H9 (cell line): ENCODE data around the gene ACTR10. TPM values are rescaled to one million over a fixed set of nuclear protein-coding genes. Genes with fewer than 3 reads are reported as not detected.

Experiments
- DNase-seq: peaks from one replicate; pipeline ENCODE4 v3.0.0-alpha.2; 2017
- H2AFZ ChIP-seq: one replicate; pipeline ENCODE4 v1.6.1; 2013; ENCODE audit warnings: mild to moderate bottlenecking, low read length, control low read depth, moderate library complexity
- H2AK5ac ChIP-seq: 2 replicates; pipeline ENCODE4 v1.6.1; 2013; ENCODE audit warnings: low read length, control low read depth, mixed read lengths; ENCODE audit not compliant: insufficient read length
- H2BK120ac ChIP-seq: one replicate; pipeline ENCODE4 v1.6.1; 2013; ENCODE audit warnings: low read depth, mild to moderate bottlenecking, low read length, control low read depth, inconsistent platforms; ENCODE audit not compliant: poor library complexity, severe bottlenecking
- H2BK12ac ChIP-seq: 2 replicates; pipeline ENCODE4 v1.6.1; 2013; ENCODE audit warnings: low read length, control low read depth, mixed read lengths, low read depth; ENCODE audit not compliant: insufficient read length
- H2BK15ac ChIP-seq: 2 replicates; pipeline ENCODE4 v1.6.1; 2013; ENCODE audit warnings: low read depth, low read length, control low read depth
- H2BK20ac ChIP-seq: one replicate; pipeline ENCODE4 v1.6.1; 2013; ENCODE audit warnings: low read depth, mild to moderate bottlenecking, low read length, control low read depth, inconsistent platforms; ENCODE audit not compliant: poor library complexity, severe bottlenecking
- H2BK5ac ChIP-seq: 2 replicates; pipeline ENCODE4 v1.6.1; 2013; ENCODE audit warnings: low read length, control low read depth, mixed read lengths; ENCODE audit not compliant: insufficient read length
- H3K14ac ChIP-seq: 2 replicates; pipeline ENCODE4 v1.6.1; 2013; ENCODE audit warnings: low read length, control low read depth; ENCODE audit not compliant: insufficient read depth
- H3K18ac ChIP-seq: 2 replicates; pipeline ENCODE4 v1.6.1; 2013; ENCODE audit warnings: low read depth, mild to moderate bottlenecking, mixed read lengths, low read length, control low read depth; ENCODE audit not compliant: insufficient read length
- H3K23ac ChIP-seq: 2 replicates; pipeline ENCODE4 v1.6.1; 2013; ENCODE audit warnings: low read length, control low read depth, mixed read lengths, low read depth; ENCODE audit not compliant: insufficient read length
- H3K23me2 ChIP-seq: 2 replicates; pipeline ENCODE4 v1.6.1; 2013; ENCODE audit warnings: low read depth, mild to moderate bottlenecking, mixed read lengths, low read length, control low read depth; ENCODE audit not compliant: insufficient read length, poor library complexity, severe bottlenecking
- H3K27ac ChIP-seq: 2 replicates; pipeline ENCODE4 v1.5.1; 2013; ENCODE audit warnings: low read length, control low read depth, mixed read lengths, low read depth; ENCODE audit not compliant: insufficient read length
- H3K27me3 ChIP-seq: 2 replicates; pipeline ENCODE4 v1.6.1; 2013; ENCODE audit warnings: low read length, control low read depth, inconsistent platforms; ENCODE audit not compliant: insufficient read depth
- H3K4ac ChIP-seq: 2 replicates; pipeline ENCODE4 v1.6.1; 2013; ENCODE audit warnings: low read depth, mild to moderate bottlenecking, control low read depth, inconsistent platforms, low read length, moderate library complexity
- H3K4me1 ChIP-seq: 2 replicates; pipeline ENCODE4 v1.6.1; 2013; ENCODE audit warnings: low read length, control low read depth, inconsistent platforms; ENCODE audit not compliant: insufficient read depth
- H3K4me2 ChIP-seq: 2 replicates; pipeline ENCODE4 v1.6.1; 2013; ENCODE audit warnings: low read length, control low read depth, mixed read lengths; ENCODE audit not compliant: insufficient read length, insufficient read depth
- H3K56ac ChIP-seq: 2 replicates; pipeline ENCODE4 v1.6.1; 2013; ENCODE audit warnings: low read depth, mild to moderate bottlenecking, mixed read lengths, low read length, control low read depth; ENCODE audit not compliant: insufficient read length
- H3K79me1 ChIP-seq: 2 replicates; pipeline ENCODE4 v1.6.1; 2013; ENCODE audit warnings: low read depth, mild to moderate bottlenecking, moderate library complexity, low read length, control low read depth, inconsistent platforms; ENCODE audit not compliant: insufficient read depth, poor library complexity, severe bottlenecking
- H3K79me2 ChIP-seq: 2 replicates; pipeline ENCODE4 v1.6.1; 2013; ENCODE audit warnings: low read length, control low read depth, inconsistent platforms; ENCODE audit not compliant: insufficient read depth
- H3K9ac ChIP-seq: 2 replicates; pipeline ENCODE4 v1.6.1; 2013; ENCODE audit warnings: low read length, control low read depth, mixed read lengths; ENCODE audit not compliant: insufficient read length; ENCODE audit errors: extremely low read depth
- H3K9me3 ChIP-seq: one replicate; pipeline ENCODE4 v1.6.1; 2013; ENCODE audit warnings: low read depth, low read length, inconsistent platforms; ENCODE audit not compliant: control insufficient read depth
- H3T11ph ChIP-seq: one replicate; pipeline ENCODE4 v1.6.1; 2013; ENCODE audit warnings: mild to moderate bottlenecking, low read length, control low read depth, inconsistent platforms
- H4K20me1 ChIP-seq: one replicate; pipeline ENCODE4 v1.6.1; 2013; ENCODE audit not compliant: control insufficient read depth, insufficient read length, insufficient read depth
- H4K5ac ChIP-seq: 2 replicates; pipeline ENCODE4 v1.6.1; 2013; ENCODE audit warnings: low read depth, mild to moderate bottlenecking, mixed read lengths, low read length, control low read depth; ENCODE audit not compliant: insufficient read length
- H4K8ac ChIP-seq: replicated peaks from 2 replicates; pipeline ENCODE4 v1.6.1; 2013; ENCODE audit warnings: low read length, control low read depth, mixed read lengths, low read depth; ENCODE audit not compliant: insufficient read length
- H4K91ac ChIP-seq: 2 replicates; pipeline ENCODE4 v1.6.1; 2013; ENCODE audit warnings: low read depth, mild to moderate bottlenecking, moderate library complexity, mixed read lengths, low read length, control low read depth; ENCODE audit not compliant: insufficient read length
- H3K27ac Mint-ChIP-seq, 3 experiments: 2 replicates in 2 of 3; 3 replicates in 1 of 3; pipeline ENCODE4 v1.8.0; 2020 to 2021; ENCODE audit warnings: mixed read lengths in 3 of 3, mild to moderate bottlenecking in 1 of 3, moderate library complexity in 1 of 3
- H3K27me3 Mint-ChIP-seq: 2 replicates; pipeline ENCODE4 v1.8.0; 2021; ENCODE audit warnings: low read depth, mild to moderate bottlenecking, moderate library complexity, mixed read lengths
- H3K36me3 Mint-ChIP-seq, 3 experiments: 2 replicates in 2 of 3; 3 replicates in 1 of 3; pipeline ENCODE4 v1.8.0; 2020 to 2021; ENCODE audit warnings: low read depth in 3 of 3, mixed read lengths in 3 of 3; ENCODE audit not compliant: insufficient read depth in 1 of 3
- H3K4me1 Mint-ChIP-seq, 2 experiments: 2 replicates each; pipeline ENCODE4 v1.8.0; 2020; ENCODE audit warnings: mixed read lengths in 2 of 2
- H3K4me3 Mint-ChIP-seq, 2 experiments: 2 replicates in 1 of 2; 3 replicates in 1 of 2; pipeline ENCODE4 v1.8.0; 2020 to 2021; ENCODE audit warnings: mild to moderate bottlenecking in 2 of 2, mixed read lengths in 2 of 2, moderate library complexity in 1 of 2
- H3K9me3 Mint-ChIP-seq, 2 experiments: 2 replicates in 1 of 2; 3 replicates in 1 of 2; pipeline ENCODE4 v1.8.0; 2020; ENCODE audit warnings: mild to moderate bottlenecking in 2 of 2, mixed read lengths in 2 of 2, moderate library complexity in 1 of 2
- CTCF ChIP-seq: fragments of 200-600 bp; sonication (generic); conservative IDR thresholded peaks from 3 replicates; pipeline ENCODE4 v1.8.0; 2021; ENCODE audit warnings: antibody characterized with exemption, mild to moderate bottlenecking
- WGBS: extraction: QIAGEN DNeasy Blood & Tissue Kit; methylation state at CpG from one replicate; pipeline ENCODE4 v1.1.7; 2013; ENCODE audit warnings: missing lambda C conversion rate, low lambda C conversion rate, mixed read lengths; ENCODE audit not compliant: insufficient read length; ENCODE audit errors: extremely low coverage; 5-methylcytosine and 5-hydroxymethylcytosine counted together
- total RNA-seq: library from RNA; stranded (reverse); gene quantifications from 2 replicates; pipeline ENCODE4 v1.2.1, GENCODE V29; 2021

Gene ACTR10
- total RNA-seq, 1 experiment from 2014 or later = 41.0 TPM

DNA sequence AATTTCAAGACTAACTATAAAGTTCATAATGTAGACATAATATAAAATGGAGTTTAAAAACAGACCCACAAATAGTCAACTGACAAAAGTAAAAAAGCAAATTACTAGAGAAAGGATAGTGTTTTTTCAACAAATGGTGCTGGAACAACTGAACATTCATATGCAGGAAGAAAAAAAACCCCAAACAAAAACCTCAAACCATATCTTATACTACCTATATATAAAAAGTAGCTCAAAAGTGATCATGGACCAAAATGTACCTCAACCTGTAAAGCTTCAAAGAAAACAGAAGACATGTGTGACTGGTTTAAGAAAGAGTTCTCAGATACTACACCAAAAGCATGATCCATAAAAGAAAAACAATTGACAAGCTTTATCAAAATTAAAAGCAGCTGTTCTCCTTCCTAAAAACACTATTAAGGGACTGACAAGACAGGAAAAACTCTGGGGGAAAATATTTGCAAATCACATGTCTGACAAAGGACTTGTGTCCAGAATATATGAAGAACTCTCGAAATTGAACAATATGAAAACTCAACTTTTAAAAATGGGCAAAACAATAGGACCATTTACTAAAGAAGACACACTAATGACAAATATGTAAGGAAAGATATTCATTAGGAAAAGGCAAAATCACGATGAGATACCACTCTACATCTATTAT lies 75.7 kb downstream of the ACTR10 start:
- H3K23ac ChIP-seq = no peak overlapping the region
- H4K20me1 ChIP-seq = no peaks in the 10 kb centered on the region
- H3K27me3 ChIP-seq = no peaks in the 10 kb centered on the region
- H2BK20ac ChIP-seq = no peak overlapping the region
- H3T11ph ChIP-seq = no peak overlapping the region
- Mint-ChIP-seq H3K4me1 (no peaks in the 10 kb centered on the region), H3K9me3 (no peaks in the 10 kb centered on the region), H3K4me3 (no peak overlapping the region), H3K36me3 (peaks cover 15 to 63% (median 53%) of the 10 kb centered on the region in 3 experiments; a peak in 6 of 7 replicates), H3K27me3 (no peaks in the 10 kb centered on the region), H3K27ac (peak overlapping the region in 1 of 3 experiments; percentile 79; a peak in 2 of 7 replicates)
- H4K5ac ChIP-seq = no peak overlapping the region
- H3K27ac ChIP-seq = no peak overlapping the region
- no peaks in the 10 kb centered on the region for H3K9me3 ChIP-seq
- no peak overlapping the region for H2BK120ac ChIP-seq
- H4K8ac ChIP-seq = no peak overlapping the region
- H2AK5ac ChIP-seq = no peak overlapping the region
- no peak overlapping the region for H2BK12ac ChIP-seq
- no peak overlapping the region for H3K9ac ChIP-seq
- H3K4ac ChIP-seq = no peak overlapping the region
- H3K14ac ChIP-seq = no peak overlapping the region
- no peak overlapping the region for H3K56ac ChIP-seq
- no CpG with 5 or more reads among the region's 2 CpGs for WGBS
- H3K23me2 ChIP-seq = no peaks in the 10 kb centered on the region
- H2BK5ac ChIP-seq = no peak overlapping the region
- H4K91ac ChIP-seq = no peak overlapping the region
- no peak overlapping the region for H3K18ac ChIP-seq
- H2AFZ ChIP-seq = no peak overlapping the region
- no peaks in the 10 kb centered on the region for H3K4me1 ChIP-seq
- H3K79me1 ChIP-seq = peaks cover 6% of the 10 kb centered on the region
- H3K79me2 ChIP-seq = no peaks in the 10 kb centered on the region
- no peak for TF ChIP-seq CTCF
- no peak overlapping the region for H3K4me2 ChIP-seq
- H2BK15ac ChIP-seq = no peak overlapping the region
- no peak for DNase-seq
